ENCODE results near the gene SLC35E4. TPM values are rescaled to one million over a fixed set of nuclear protein-coding genes. Genes with fewer than 3 reads are reported as not detected.
"Not testable (repeated sequence)": the region's sequence is repeated elsewhere in the genome, so short reads cannot be mapped to it uniquely, and the experiment has no call there.

SLC35E4 gene
- total RNA-seq, 1 donor from 2014 or later = 3.1 TPM

DNA sequence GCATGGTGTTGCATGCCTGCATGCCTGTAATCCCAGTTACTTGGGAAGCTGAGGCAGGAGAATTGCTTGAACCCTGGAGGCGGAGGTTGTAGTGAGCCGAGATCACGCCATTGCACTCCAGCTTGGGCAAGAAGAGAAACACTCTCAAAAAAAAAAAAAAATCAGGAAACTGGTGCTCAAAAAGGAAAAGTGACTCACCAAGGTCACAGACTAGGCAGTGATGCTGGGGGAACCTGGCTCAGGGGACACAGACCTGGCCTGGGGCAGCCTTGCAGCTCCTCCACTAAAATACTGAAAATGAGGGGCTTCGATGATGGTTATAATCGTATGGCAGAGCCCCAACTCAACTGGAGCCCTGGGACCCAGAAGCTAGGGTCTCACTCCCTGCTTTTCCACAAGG, 8.1 kb upstream of the SLC35E4 start:
- Histone ChIP-seq H3K27me3 (ENCODE audit: low read depth) (no peaks in the 10 kb centered on the region), H3K4me1 (no peaks in the 10 kb centered on the region), H3K36me3 (peaks cover 5% of the 10 kb centered on the region), H3K27ac (no peak overlapping the region), H3K4me3 (no peak overlapping the region), H3K9me3 (no peaks in the 10 kb centered on the region)
- no peak for ATAC-seq
- TF ChIP-seq, protein P1, sequence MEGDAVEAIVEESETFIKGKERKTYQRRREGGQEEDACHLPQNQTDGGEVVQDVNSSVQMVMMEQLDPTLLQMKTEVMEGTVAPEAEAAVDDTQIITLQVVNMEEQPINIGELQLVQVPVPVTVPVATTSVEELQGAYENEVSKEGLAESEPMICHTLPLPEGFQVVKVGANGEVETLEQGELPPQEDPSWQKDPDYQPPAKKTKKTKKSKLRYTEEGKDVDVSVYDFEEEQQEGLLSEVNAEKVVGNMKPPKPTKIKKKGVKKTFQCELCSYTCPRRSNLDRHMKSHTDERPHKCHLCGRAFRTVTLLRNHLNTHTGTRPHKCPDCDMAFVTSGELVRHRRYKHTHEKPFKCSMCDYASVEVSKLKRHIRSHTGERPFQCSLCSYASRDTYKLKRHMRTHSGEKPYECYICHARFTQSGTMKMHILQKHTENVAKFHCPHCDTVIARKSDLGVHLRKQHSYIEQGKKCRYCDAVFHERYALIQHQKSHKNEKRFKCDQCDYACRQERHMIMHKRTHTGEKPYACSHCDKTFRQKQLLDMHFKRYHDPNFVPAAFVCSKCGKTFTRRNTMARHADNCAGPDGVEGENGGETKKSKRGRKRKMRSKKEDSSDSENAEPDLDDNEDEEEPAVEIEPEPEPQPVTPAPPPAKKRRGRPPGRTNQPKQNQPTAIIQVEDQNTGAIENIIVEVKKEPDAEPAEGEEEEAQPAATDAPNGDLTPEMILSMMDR (IDR thresholded peaks at IDR 0.05) = no peak
- intact Hi-C loops (cut with DNase I) = no loop called here
- DNase-seq = no peak

DNA sequence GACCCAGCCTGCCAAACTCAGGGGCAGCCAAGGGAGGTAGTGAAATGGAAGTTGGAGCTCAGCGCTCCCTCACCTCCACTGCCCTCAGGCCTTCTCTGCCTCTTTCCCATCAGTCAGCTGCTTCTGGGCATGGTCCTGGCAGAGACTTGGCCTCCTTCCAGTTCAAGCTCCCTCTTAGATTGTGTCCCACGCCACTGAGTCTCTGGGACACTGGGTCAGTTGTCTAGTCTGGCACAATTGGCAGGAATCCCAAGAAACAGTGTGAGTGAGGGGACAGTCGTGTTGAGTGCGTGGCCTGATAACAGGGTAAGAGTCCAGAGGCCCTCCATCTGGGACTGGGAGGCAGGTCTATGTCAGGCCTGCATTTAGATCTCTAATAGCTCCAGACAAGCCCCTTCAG, 7.1 kb upstream of the SLC35E4 start:
- H3K36me3 ChIP-seq = peaks cover 5% of the 10 kb centered on the region
- DNase-seq = no peak
- intact Hi-C loops (cut with DNase I) = no loop called here
- no peak overlapping the region for H3K27ac ChIP-seq
- H3K27me3 ChIP-seq (ENCODE audit: low read depth) = no peaks in the 10 kb centered on the region
- no peaks in the 10 kb centered on the region for H3K9me3 ChIP-seq
- no peaks in the 10 kb centered on the region for H3K4me1 ChIP-seq
- no peak overlapping the region for H3K4me3 ChIP-seq
- no peak for ATAC-seq
- TF ChIP-seq, protein P1 (IDR thresholded peaks at IDR 0.05) = no peak

DNA sequence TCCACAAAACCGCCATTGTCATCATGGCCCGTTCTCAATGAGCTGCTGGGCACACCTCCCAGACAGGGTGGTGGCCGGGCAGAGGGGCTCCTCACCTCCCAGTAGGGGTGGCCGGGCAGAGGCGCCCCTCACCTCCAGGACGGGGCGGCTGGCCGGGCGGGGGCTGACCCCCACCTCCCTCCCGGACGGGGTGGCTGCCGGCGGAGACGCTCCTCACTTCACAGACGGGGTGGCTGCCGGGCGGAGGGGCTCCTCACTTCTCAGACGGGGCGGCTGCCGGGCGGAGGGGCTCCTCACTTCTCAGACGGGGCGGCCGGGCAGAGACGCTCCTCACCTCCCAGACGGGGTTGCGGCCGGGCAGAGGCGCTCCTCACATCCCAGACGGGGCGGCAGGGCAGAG, 4.1 kb upstream of the SLC35E4 start:
- H3K27me3 ChIP-seq (ENCODE audit: low read depth); H3K36me3 ChIP-seq; H3K27ac ChIP-seq; H3K9me3 ChIP-seq; ATAC-seq; intact Hi-C loops (cut with DNase I); DNase-seq; H3K4me3 ChIP-seq: not testable (repeated sequence)
- H3K4me1 ChIP-seq = peaks cover 17% of the 10 kb centered on the region

DNA sequence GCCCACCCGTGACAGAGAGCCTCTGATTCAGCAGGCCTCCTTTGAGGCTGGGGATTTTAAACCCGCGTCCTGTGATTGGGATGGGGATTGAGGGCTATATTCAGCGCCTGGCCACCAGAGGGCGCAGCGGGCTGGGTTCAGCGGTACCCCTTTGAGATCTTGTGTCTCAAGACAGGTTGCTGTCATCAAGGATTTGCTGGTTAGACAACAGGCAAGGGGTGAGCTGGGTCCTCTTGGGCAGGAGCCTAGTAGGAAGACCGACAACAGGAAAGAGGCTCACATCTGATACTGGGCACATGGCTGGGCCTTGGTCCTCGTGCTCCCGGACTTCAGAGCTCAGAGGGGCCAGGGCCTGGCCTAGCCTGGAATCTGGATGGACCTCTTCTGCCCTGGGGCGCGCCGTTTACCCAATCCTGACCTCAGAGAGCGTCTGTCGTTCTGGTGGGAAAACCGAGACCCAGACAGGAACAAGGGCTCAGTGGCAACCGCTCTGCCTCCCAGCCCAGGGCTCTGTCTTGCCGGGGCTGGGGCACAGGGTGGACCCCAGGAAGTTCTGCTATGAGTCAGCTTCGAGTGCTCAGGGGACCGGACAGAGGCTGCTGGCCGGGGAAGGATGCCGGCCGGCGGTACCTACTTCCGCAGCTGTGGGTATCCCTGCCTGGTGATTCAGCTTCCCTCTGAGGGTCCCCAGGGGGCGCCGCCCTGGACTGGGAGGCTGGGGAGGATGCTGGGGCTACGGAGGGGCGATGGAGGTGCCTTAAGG, 929 bp upstream of the SLC35E4 start:
- ATAC-seq (peak; percentile 88 to 90), DNase-seq (peak; percentile 90)
- Histone ChIP-seq H3K9me3 (no peaks in the 10 kb centered on the region), H3K36me3 (no peaks in the 10 kb centered on the region), H3K4me1 (peaks cover 32% of the 10 kb centered on the region), H3K27ac (peak overlapping the region; percentile 80), H3K27me3 (ENCODE audit: low read depth) (no peaks in the 10 kb centered on the region), H3K4me3 (peak overlapping the region; percentile 72)
- intact Hi-C loops (cut with DNase I) = no loop called here
- TF ChIP-seq, protein P1 (IDR thresholded peaks at IDR 0.05) = no peak

DNA sequence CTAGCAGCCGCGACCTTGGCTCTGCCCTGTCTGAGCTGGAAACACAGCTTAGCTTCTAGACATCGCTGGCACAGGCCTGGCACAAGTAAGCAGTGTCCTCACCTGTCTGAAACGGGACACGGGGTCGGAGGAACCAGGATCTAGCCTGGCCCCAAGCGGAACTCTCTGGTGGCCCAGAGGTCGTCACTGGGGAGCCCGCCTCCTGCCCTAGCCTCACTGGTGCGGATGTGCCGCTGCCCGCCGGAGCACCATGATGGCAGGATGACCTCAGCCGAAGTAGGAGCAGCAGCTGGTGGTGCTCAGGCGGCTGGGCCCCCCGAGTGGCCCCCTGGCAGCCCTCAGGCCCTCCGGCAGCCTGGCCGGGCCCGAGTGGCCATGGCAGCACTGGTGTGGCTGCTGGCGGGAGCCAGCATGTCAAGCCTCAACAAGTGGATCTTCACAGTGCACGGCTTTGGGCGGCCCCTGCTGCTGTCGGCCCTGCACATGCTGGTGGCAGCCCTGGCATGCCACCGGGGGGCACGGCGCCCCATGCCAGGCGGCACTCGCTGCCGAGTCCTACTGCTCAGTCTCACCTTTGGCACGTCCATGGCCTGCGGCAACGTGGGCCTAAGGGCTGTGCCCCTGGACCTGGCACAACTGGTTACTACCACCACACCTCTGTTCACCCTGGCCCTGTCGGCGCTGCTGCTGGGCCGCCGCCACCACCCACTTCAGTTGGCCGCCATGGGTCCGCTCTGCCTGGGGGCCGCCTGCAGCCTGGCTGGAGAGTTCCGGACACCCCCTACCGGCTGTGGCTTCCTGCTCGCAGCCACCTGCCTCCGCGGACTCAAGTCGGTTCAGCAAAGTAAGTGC, 871 bp downstream of the SLC35E4 start:
- Histone ChIP-seq H3K4me3 (peak overlapping the region; percentile 72), H3K4me1 (peaks cover 32% of the 10 kb centered on the region), H3K27me3 (ENCODE audit: low read depth) (no peaks in the 10 kb centered on the region), H3K27ac (peak overlapping the region; percentile 80), H3K9me3 (no peaks in the 10 kb centered on the region), H3K36me3 (no peaks in the 10 kb centered on the region)
- ATAC-seq = peak; percentile 1 to 3
- intact Hi-C loops (cut with DNase I) = no loop called here
- DNase-seq = peak; percentile 57
- TF ChIP-seq, protein P1 (IDR thresholded peaks at IDR 0.05) = no peak

DNA sequence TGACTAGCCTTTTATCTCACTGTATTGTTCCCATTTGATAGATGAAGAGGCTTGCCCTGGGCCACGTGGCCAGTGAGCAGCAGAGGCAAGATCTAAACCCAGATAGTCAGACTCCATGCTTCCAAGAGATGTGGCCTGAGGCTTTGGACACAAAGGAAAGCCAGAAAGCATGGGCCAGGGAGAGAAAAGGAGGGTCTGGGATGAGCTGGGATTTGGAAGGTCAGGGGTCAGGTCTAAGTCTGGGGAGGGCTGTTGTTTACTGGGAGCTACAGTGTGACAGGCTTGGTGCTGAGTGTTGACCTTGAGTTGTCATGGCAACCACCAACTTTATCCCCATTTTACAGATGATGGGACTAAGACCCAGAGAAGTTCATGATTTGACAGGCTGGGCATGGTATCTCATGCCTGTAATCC, 2.1 kb downstream of the SLC35E4 start:
- H3K4me3 ChIP-seq = no peak overlapping the region
- ATAC-seq = no peak

More for the DNA sequence above, 2.1 kb downstream of the SLC35E4 start:
- no peak overlapping the region for H3K27ac ChIP-seq
- intact Hi-C loops (cut with DNase I) = no loop called here
- H3K27me3 ChIP-seq (ENCODE audit: low read depth) = no peaks in the 10 kb centered on the region
- H3K36me3 ChIP-seq = no peaks in the 10 kb centered on the region
- H3K4me1 ChIP-seq = peaks cover 32% of the 10 kb centered on the region
- H3K9me3 ChIP-seq = no peaks in the 10 kb centered on the region
- TF ChIP-seq, protein P1 (IDR thresholded peaks at IDR 0.05) = no peak
- no peak for DNase-seq
